IPS DF 6.9 (cell line): ENCODE results near the gene GPATCH2.
"Not testable (repeated sequence)": the region's sequence is repeated elsewhere in the genome, so short reads cannot be mapped to it uniquely, and the experiment has no call there.

Experiments
- DNase-seq: peaks from one replicate; pipeline ENCODE4 v3.0.0-alpha.2; 2013; ENCODE audit warnings: low read depth, low spot score
- H3K27ac ChIP-seq: one replicate; pipeline ENCODE4 v1.5.1; 2013; ENCODE audit warnings: low read length, control low read depth
- H3K27me3 ChIP-seq: 2 replicates; pipeline ENCODE4 v1.6.1; 2013; ENCODE audit warnings: mild to moderate bottlenecking, low read length; ENCODE audit not compliant: control insufficient read depth, insufficient read depth
- H3K36me3 ChIP-seq: 2 replicates; pipeline ENCODE4 v1.6.1; 2013; ENCODE audit warnings: low read length; ENCODE audit not compliant: control insufficient read depth, insufficient read depth
- H3K4me1 ChIP-seq: 2 replicates; pipeline ENCODE4 v1.6.1; 2013; ENCODE audit warnings: low read length; ENCODE audit not compliant: control insufficient read depth, insufficient read depth
- H3K4me3 ChIP-seq: 2 replicates; pipeline ENCODE4 v1.5.1; 2013; ENCODE audit warnings: mild to moderate bottlenecking, low read length
- H3K9me3 ChIP-seq: 2 replicates; pipeline ENCODE4 v1.6.1; 2013; ENCODE audit warnings: low read length, inconsistent platforms; ENCODE audit not compliant: control insufficient read depth, insufficient read depth
- WGBS: extraction: QIAGEN DNeasy Blood & Tissue Kit; methylation state at CpG from one replicate; pipeline ENCODE4 v1.1.7; 2013; ENCODE audit warnings: mixed read lengths, missing lambda C conversion rate; ENCODE audit not compliant: insufficient read length, insufficient coverage; 5-methylcytosine and 5-hydroxymethylcytosine counted together

The GPATCH2 gene

DNA sequence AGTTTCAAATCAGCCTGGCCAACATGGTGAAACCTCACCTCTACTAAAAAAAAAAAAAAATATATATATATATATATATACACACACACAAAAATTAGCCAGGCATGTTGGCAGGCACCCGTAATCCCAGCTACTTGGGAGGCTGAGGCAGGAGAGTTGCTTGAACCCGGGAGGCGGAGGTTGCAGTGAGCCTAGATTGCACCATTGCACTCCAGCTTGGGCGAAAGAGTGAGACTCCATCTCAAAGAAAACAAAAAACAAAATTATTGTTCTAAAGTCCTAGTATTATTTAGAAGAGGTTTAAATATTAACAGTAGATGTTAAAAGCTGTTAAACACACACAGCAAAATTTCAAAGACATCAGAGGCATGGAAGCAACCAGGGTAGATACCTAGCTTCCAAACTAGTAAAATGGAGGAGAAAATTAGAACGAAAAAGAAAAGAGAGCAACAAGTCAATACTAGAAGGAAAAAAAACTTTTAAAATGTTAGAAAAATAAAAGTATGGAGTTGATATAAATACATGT lies 46.5 kb downstream of the GPATCH2 start:
- not testable (repeated sequence) for DNase-seq, H3K4me1 ChIP-seq, H3K27me3 ChIP-seq, H3K36me3 ChIP-seq, H3K9me3 ChIP-seq, H3K27ac ChIP-seq, H3K4me3 ChIP-seq
- WGBS, result no CpG with 5 or more reads among the region's 5 CpGs

DNA sequence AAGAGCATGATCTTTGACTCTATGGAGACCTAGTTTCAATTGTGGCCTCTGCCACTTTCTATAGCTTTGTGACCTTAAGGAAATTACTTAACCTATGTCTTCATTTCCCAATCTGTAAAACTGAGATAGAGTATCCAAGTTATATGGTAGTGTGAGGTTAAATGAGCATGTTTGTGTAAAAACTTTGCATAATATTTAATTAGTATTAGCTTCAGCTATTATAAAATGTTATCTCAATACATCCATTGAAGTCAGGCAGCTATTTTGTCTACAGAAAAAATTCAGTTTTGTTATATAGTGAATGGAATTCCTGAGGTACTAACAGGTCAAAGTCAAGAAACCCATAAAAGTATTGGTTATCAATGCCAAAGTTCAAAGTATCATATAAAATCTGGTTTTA lies 53.6 kb downstream of the GPATCH2 start:
- Histone ChIP-seq H3K27ac (no peak overlapping the region), H3K4me3 (no peak overlapping the region), H3K9me3 (no peaks in the 10 kb centered on the region), H3K4me1 (no peaks in the 10 kb centered on the region), H3K27me3 (no peaks in the 10 kb centered on the region), H3K36me3 (no peaks in the 10 kb centered on the region)
- DNase-seq, result no peak

DNA sequence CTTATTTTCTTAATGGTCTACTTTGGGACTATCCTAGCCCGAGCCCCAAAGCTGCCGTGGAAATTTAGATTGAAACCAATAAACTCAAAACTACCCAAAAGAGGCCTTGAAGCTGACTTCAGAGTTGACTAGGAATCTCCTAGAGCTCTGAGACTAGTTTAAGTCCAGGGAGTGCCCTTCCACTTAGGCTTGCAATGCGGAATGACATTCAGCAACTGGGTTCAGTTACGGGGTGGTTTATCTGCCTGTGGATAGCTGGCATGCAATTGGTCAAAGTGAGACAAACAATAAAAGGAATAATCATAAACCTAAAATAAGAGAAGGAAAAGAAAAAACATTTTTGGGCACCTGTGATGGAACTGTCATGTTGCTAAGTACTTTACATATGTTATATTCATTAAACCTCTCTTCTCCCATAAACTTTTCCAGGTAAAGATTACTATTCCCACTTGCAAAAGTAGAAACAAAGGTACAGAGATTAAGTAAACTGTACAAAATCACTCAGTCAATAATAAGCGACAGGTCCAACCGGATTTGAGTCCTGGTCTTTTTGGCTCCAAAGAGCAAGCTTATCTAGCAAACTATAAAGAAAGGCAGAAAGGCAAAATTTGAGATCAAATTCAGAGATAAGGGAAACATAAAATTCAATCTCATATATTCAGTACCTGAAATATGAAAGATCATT lies 56.5 kb downstream of the GPATCH2 start:
- DNase-seq, result no peak
- H3K4me1 ChIP-seq, result no peaks in the 10 kb centered on the region
- WGBS, result no CpG with 5 or more reads among the region's 6 CpGs
- H3K9me3 ChIP-seq, result no peaks in the 10 kb centered on the region
- H3K4me3 ChIP-seq, result no peak overlapping the region
- H3K27me3 ChIP-seq, result no peaks in the 10 kb centered on the region
- H3K27ac ChIP-seq, result no peak overlapping the region
- H3K36me3 ChIP-seq, result no peaks in the 10 kb centered on the region

DNA sequence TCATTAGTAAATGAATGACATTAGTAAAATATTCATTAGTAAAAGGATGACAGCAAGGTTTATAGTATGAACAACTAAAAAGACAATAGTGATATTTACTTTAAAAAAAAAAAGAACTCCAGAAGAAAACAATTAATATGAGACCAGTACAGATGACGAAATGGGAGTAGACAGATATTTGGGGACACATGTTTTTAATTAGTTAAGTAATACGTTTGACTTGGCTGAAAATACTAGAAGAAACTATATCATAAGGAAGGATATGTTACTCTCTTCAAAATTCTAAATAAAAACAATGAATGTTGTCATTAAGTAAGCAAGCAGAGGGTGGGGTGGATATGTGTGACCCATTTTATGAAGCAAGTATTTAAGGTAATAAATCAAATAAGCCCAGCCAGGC lies 61.9 kb downstream of the GPATCH2 start:
- no CpG with 5 or more reads among the region's 2 CpGs for WGBS
- DNase-seq, result no peak
- no peak overlapping the region for H3K27ac ChIP-seq
- no peaks in the 10 kb centered on the region for H3K9me3 ChIP-seq
- H3K36me3 ChIP-seq, result no peaks in the 10 kb centered on the region
- H3K4me1 ChIP-seq, result no peaks in the 10 kb centered on the region
- H3K27me3 ChIP-seq, result no peaks in the 10 kb centered on the region
- H3K4me3 ChIP-seq, result no peak overlapping the region

DNA sequence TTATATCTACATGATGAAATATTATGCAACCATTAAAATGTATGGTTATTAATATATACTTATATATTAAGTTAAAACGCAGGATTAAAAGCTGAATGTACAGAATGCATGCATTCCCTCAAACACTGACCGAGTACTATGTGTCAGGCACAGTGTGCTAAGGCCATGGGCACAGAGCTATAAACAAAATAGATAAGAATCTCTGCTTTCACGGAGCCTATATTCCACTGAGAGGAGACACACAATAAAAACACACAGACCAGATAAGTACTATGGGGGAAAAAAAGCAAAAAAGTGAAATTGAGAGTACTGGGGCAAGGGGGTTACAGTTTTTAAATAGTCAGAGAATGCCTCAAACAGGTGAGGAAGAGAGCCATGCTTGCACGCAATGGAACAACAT lies 62.7 kb downstream of the GPATCH2 start:
- Histone ChIP-seq H3K4me3 (no peak overlapping the region), H3K4me1 (no peaks in the 10 kb centered on the region)
- WGBS, result no CpG with 5 or more reads among the region's 4 CpGs

DNA sequence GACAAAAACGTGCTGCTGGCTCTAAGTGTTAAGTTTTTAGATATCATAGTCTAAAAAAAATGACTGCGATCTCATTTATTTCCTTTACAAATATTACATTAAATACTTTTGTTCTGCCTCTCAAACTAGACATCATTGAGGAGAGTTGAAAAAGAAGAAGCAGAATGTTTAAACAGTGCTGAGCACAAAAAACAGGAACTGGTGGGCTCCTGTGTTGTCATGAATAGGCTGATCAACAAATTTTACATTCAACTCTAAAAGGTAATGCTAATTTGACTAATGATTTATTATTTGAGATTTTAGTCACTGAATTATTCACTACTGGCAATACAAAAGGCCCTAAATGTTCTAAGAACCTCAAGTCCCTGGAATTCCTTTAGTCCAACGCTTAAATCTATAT lies 66.1 kb downstream of the GPATCH2 start:
- Histone ChIP-seq H3K36me3 (no peaks in the 10 kb centered on the region), H3K4me1 (no peaks in the 10 kb centered on the region), H3K27me3 (no peaks in the 10 kb centered on the region), H3K9me3 (no peaks in the 10 kb centered on the region), H3K27ac (no peak overlapping the region), H3K4me3 (no peak overlapping the region)
- no CpG with 5 or more reads among the region's 3 CpGs for WGBS
- DNase-seq, result no peak

More for the DNA sequence above, 62.7 kb downstream of the GPATCH2 start:
- H3K27me3 ChIP-seq, result no peaks in the 10 kb centered on the region
- H3K9me3 ChIP-seq, result no peaks in the 10 kb centered on the region
- no peaks in the 10 kb centered on the region for H3K36me3 ChIP-seq
- H3K27ac ChIP-seq, result no peak overlapping the region
- no peak for DNase-seq

DNA sequence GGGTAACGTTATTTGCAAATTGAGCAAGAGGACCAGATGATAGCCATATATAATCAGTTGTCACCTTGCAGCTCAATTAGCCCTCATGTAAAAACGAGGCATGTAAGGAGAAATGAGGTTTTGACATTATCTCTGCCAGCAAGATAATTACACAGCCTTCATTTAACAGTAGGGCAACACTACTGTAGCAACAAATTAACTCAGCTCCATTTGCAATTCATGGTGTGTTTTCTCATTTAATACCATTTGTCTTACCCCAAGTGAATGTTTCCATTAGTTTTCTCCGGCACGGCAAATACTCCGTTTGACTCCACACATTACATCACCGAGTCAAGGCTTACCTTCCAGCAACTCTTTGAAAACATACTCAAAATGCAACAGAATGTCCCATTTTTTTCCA lies 66.7 kb downstream of the GPATCH2 start:
- no CpG with 5 or more reads among the region's 6 CpGs for WGBS
- DNase-seq, result no peak
- H3K9me3 ChIP-seq, result no peaks in the 10 kb centered on the region
- no peak overlapping the region for H3K4me3 ChIP-seq
- H3K36me3 ChIP-seq, result no peaks in the 10 kb centered on the region
- no peak overlapping the region for H3K27ac ChIP-seq
- no peaks in the 10 kb centered on the region for H3K27me3 ChIP-seq
- H3K4me1 ChIP-seq, result no peaks in the 10 kb centered on the region

DNA sequence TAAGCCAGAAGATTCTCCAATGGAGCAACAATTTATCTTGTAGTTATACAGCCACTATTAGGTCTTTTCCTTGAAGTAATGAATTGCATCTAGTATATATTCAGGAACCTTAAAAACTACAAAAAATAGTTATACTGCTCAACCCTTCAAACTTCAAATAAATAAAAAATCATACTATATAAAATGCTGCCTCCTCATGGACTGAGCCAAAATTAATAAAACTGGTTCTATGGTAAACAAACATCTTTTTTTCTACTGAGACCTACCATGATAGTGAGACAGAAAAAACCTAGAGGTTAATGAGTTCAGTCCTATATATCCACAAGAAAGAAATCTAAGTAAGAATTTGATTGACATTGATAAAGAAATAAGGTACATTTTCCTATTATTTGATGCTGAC lies 67.7 kb downstream of the GPATCH2 start:
- no peak overlapping the region for H3K4me3 ChIP-seq
- no peak overlapping the region for H3K27ac ChIP-seq
- DNase-seq, result no peak
- H3K36me3 ChIP-seq, result no peaks in the 10 kb centered on the region
- H3K27me3 ChIP-seq, result no peaks in the 10 kb centered on the region
- no peaks in the 10 kb centered on the region for H3K4me1 ChIP-seq
- no peaks in the 10 kb centered on the region for H3K9me3 ChIP-seq

DNA sequence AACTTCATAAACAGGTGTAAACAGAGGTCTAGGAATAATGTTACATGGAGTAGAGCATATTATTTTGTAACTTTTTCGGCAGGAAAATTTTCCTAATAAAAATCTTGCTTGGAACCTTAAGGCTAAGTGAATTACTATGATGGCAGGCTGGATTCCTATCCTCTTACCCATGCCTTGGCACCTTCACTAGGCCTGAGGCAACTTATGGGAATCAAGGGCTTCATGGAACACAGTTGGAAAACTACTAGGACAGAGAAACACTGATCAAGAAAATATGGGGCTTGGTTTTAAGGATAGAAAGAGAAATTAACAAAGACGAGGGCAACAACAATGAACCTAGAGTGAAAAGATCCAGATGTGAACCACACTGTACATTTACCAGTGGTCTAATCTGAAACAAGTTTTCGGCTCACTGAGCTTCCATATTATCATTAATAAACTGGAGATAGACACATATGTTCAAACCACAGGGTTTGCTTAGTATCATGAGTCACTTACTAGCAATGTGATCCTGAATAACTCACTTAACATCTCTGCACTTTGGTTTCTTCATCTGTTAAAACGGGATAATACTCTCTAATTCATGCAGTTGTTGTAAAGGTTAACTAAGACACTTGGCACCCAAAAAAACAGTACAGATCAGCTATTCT lies 68.5 kb downstream of the GPATCH2 start:
- DNase-seq, result no peak
- H3K4me1 ChIP-seq, result no peaks in the 10 kb centered on the region
- no peaks in the 10 kb centered on the region for H3K9me3 ChIP-seq
- H3K27me3 ChIP-seq, result no peaks in the 10 kb centered on the region
- no peak overlapping the region for H3K4me3 ChIP-seq
- WGBS, result no CpG with 5 or more reads among the region's 4 CpGs
- no peak overlapping the region for H3K27ac ChIP-seq
- H3K36me3 ChIP-seq, result no peaks in the 10 kb centered on the region

DNA sequence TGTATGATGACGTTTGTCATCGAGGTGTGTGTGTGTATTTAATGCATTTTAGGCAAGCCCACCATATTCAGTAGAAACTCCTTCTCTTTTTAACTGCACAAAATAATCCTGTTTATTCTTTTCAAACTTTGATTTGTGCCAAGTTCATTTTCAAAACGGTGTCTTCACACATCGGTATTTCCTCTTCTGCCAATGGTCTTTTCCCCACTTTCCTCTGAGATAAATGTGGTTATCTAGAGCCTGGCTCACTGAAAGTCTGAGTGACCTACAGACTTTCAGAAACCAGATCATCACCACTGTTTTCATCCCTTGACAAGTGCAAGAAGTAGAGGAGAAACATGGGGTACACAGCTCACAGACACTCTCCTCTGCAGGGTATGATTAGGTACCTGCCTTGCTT lies 69.4 kb downstream of the GPATCH2 start:
- whole genome bisulfite sequencing, result 100% methylated on average over 1 of the region's 4 CpGs
- no peak overlapping the region for H3K27ac ChIP-seq
- H3K4me3 ChIP-seq, result no peak overlapping the region
- no peaks in the 10 kb centered on the region for H3K36me3 ChIP-seq
- H3K4me1 ChIP-seq, result no peaks in the 10 kb centered on the region
- no peaks in the 10 kb centered on the region for H3K9me3 ChIP-seq
- DNase-seq, result no peak
- H3K27me3 ChIP-seq, result no peaks in the 10 kb centered on the region

DNA sequence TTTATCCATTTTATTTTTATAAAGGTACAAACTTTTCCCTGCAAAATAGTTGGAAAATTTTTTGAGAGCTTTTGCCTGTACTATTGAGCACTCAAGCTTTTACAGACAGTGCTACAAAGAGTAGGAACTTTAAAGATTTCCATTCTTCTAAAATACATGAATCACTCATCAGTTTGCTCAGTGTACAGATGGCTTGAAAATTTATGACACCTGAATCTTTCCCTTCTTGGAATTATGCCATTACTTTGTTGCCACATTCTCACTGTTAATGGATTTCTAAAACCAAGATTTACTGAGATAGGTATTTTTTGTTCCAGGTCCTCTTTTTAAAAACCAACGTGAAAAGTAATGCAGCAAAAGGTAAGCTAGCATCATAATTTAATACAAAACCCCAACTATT lies 76.0 kb downstream of the GPATCH2 start:
- H3K27ac ChIP-seq, result no peak overlapping the region
- H3K36me3 ChIP-seq, result no peaks in the 10 kb centered on the region
- H3K4me3 ChIP-seq, result no peak overlapping the region
- H3K4me1 ChIP-seq, result no peaks in the 10 kb centered on the region
- WGBS, result no CpG with 5 or more reads among the region's 1 CpG
- no peaks in the 10 kb centered on the region for H3K9me3 ChIP-seq
- DNase-seq, result no peak
- no peaks in the 10 kb centered on the region for H3K27me3 ChIP-seq
